Activated CD8-positive, alpha-beta memory T cell treated with anti-CD3 and anti-CD28 coated beads for 24 hours (primary cell): ENCODE results near the gene MCTP2.
"Not testable (repeated sequence)": the region's sequence is repeated elsewhere in the genome, so short reads cannot be mapped to it uniquely, and the experiment has no call there.

Experiments
- DNase-seq: peaks from one replicate; pipeline ENCODE4 v3.0.0-alpha.2; 2020

MCTP2 gene

DNA sequence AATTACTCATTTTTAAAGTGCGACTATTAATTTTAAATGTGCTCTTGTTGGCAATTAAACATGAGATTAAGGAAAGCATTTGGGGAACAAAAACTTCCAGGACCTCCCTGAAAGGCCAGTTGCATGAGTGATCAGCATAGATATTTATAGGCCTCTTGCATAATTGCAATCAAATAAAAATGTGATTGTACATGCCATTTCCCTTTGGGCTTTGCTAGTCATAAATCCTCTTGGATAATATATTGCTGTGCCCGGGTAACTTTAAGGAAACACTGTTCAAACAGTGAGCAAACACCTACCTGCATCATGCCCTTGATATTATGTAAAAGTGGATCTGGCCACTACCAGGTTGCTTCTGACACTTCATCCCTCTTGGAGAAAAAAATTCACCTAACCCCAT, 239.1 kb downstream of the MCTP2 start:
- no peak for DNase-seq

DNA sequence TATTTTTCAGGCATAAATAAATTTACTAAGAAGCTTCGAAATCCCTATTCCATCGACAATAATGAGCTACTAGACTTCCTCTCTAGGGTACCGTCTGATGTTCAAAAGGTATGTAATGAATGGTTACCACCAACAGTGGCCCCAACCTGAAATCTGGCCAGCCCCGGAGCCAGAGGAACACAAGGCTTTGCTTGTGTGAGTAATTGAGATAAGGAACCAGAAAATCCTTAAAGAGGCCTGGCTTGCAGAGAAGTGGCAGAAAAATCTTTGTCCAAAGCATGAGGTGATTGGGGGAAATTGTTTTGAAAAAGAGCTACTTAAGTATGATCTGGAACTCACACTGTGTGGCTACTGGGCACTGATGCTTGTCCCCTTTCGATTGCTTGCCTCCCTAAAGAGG, 245.3 kb downstream of the MCTP2 start:
- DNase-seq, result no peak

DNA sequence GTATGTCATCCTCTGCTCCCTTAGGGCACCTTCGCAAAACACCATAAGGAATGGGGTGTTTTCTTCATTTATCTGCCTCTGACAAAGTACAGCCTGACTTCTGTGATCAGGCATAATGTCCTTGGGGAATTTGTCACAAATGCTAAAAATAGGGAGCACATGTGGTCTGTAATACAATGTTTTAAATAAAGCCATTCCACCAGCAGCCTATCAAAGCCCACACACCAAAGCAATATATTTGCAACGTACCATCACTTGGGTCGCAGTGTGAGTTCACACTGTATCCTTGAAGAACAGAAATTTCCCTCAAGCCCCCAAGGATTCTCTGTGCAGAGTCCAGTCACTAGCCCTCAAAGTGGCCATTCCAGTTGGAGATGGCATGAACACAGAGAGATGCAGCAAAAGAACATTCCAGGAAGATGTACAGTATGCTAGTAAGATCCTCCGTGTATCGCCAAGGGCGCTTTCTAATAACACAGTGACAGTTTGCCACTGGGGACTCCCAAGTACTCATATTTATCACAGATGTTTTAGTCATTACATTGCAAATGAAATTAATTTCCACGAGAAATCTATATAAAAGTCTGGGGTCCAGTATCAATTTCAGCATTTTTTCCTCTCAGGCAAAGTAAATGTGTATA, 246.7 kb downstream of the MCTP2 start:
- no peak for DNase-seq

DNA sequence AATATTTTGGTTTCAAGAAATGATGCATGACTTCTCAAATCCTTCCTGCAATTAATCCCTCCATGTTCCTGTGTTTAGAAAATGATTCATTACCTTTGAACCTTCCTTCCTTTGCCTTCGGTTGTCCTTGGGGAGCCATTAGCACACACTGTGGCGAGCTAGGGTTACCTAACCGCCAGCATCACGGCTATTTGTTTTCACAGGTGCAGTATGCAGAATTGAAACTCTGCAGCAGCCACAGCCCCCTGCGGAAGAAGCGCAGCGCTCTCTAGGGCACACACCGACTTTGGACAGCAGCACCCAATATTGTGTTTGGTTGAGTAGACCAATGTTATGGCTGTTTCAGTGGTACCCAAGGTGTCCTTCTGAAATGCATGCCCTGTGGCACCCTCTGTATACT, 247.4 kb downstream of the MCTP2 start:
- no peak for DNase-seq

DNA sequence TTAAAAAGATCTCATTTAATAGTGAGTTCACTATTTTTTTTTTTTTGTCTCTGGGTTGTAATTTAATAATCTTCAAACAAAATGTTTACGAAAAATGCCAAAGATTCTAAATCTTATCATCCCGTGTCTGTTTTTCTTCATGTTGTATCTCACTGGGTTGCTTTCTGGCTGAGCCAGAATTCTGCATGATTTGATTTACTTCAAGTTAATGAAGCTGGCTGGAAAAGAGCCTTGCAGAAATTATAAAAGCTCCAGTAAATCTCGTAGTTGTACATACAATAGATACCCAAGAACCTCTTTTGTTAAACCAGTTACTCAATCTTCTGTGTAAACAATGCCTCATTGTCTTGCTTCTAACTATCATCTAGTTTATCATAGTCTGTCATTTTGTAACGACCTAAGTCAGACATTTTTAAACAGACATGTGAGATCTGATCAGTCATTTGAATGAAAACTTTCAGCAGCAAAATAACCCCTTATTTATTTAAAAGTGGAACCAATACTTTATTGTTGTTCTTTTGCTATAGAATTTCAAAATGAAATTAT, 249.0 kb downstream of the MCTP2 start:
- no peak for DNase-seq

DNA sequence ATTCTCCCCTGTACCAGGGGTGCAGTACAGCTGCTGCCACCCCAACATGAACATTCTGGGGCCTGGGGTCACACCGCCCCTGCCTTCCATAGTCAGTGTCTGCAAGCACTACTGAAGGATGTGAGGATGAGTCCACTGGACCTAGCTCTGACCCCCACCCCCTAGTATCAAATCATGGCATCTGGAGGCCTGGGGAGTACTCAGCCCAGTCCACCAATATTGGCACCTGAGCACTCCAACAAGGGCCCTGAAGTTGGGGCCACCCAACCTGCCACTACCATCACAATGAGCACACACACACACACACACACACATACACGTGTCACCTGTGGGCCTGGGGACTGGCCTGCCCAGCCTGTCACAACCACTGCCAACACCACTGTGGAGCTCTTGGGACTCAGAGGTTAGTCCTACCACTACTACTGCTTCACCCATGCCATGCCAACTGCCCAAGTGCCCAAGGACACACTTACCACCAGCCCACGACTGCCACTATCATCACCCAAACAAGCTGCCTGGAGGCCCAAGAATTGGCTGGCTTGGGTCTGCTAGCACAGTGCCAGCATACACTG, 253.9 kb downstream of the MCTP2 start:
- no peak for DNase-seq

DNA sequence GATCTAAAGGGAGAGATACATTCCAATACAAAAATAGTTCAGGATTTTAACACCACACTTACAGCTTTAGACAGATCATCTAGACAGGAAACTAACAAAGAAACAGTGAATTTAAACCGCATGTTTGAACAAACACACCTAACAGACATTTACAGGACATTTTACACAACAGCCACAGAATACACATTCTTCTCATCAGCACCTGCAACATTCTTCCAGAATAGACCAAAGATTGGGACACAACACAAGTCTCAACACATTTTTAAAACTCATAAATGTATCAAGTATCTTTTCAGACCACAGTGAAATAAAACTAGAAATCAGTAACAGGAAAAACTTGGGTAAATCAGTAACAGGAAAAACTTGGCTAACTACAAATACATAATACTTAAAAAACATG, 256.3 kb downstream of the MCTP2 start:
- no peak for DNase-seq

DNA sequence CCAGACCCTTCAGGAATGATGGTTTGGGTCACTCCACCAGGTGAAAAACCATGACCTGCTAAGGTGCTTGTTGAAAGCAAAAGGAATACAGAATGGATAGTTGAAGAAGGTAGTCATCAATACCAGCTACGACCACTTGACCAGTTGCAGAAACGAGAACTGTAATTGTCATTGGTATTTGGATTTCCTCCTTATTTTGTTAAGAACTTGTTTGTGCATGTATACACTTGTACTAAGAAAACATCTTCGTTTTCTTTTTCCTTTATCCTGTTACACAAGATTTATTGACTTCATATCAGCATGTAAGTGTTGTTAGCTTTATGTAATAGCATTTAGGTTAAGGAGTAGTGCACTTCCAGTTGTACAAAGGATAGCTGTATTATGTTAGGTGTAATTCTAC, 261.8 kb downstream of the MCTP2 start:
- no peak for DNase-seq

DNA sequence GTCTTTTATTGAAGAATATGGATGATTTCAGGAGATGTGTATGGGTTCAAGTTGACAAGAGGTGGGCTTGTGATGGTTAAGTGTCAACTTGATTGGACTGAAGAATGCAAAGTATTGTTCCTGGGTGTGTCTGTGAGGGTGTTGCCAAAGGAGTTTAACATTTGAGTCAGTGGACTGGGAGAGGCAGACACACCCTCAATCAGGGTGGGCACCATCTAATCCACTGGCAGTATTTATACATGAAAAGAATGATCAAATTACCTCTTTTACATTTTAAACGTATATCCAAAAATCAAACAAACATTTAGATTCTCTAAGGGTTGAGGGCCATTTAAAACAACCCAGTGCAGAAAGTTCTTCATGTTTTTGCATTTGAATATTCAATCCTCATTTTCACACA, 262.2 kb downstream of the MCTP2 start:
- DNase-seq, result not testable (repeated sequence)

DNA sequence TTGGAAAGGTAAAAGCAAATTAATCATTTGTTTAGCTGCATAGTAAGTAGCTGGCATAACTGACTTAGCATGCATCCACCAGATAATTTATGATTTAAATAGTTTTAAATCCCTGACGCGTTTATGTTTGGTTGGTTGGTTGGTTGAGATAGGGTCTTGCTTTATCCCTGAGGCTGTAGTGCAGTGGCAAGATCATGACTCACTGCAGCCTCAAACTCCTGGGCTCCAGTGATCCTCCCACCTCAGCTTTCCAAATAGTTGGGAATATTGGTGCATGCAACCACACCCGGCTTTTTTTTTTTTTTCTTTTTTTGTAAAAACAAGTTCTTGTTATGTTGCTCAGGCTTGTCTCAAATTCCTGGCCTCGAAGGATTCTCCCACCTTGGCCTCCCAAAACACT, 263.4 kb downstream of the MCTP2 start:
- no peak for DNase-seq

DNA sequence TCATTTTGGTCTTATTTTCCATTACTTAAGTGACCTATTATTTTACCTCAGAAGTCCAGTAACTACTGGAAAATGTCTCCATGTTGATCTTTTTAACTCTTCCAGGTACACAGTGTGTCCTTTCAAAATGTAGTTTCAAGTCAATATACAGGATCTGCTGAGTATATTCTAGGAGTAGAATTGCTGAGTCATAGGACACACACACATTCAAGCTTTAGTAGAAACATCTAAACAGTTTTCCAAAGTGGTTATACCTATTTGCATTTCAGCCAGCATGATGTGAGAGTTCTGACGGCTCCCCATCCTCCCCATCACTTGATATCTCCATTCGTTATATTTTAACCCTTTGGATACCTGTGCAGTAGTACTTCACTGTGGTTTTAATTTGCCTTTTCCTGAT, 271.9 kb downstream of the MCTP2 start:
- no peak for DNase-seq

DNA sequence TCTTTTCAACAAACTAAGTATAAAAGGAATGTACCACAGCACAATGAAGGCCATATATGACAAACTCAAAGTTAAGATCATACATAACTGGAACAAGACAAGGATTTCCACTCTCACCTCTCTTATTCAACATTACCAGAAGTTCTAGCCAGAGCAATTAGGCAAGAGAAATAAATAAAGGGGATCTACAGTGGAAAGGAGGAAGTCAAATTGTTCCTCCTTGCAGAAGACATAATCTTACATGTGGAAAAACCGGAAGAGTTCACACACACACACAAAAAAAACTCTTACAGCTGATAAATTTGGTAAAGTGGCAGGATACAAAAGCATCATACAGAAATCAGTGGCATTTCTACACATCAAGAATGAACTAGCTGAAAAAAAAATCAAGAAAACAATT, 277.9 kb downstream of the MCTP2 start:
- DNase-seq, result no peak

DNA sequence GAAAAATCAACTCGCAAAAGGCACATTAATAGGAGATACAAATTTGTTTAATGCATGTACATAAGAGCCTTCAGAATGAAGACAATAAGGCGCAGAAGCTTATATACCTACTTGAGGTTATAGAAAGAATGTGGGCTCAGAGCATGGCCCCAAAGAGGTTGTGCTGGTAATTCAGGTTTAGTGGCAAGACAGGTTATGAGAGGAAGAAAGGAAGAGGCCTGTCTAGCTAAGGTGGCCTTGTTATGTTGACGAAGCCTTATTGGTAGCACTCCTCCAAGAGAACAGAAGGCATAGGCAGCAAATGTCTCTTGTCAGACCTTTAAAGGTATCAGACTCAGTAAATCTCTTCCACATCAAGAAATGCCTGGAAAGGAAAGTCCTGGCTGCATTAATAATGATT, 290.8 kb downstream of the MCTP2 start:
- DNase-seq, result no peak

DNA sequence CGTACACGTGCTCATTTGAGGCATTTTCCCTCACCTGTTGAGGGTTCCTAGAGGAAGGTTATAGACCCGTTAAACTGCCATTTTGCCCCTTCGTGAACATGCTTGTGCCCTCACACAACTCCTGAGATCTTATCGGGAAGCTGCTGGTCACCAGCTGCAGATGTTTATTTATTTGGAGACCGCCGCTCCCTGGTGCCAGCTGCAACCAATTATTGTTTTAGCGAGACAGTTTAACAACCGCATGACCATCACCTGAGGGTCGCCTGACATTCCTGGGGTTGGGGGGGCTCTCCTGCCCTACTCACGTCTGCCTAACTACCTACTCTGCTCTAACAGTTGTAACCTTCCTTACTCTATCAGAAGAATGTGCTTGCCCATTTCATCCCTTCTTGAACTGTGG, 292.5 kb downstream of the MCTP2 start:
- DNase-seq, result no peak

DNA sequence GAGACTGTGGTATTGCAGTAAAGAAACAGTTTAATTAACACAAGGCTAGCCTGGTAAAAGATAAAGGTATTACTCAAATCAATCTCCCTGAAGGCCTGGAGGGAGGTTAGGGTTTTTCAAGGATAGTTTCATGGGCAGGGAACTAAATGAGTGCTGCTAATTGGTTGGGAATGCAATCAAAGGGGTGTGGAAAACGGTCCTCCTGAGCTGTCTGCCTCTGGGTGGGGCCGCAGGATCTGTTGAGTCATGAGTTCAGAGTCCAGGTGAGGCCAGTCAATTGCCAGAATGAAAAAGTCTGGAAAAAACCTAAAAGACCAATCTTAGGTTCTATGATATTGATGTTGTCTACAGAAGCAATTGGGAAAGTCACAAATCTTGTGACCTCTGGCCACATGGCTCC, 293.2 kb downstream of the MCTP2 start:
- DNase-seq, result no peak

DNA sequence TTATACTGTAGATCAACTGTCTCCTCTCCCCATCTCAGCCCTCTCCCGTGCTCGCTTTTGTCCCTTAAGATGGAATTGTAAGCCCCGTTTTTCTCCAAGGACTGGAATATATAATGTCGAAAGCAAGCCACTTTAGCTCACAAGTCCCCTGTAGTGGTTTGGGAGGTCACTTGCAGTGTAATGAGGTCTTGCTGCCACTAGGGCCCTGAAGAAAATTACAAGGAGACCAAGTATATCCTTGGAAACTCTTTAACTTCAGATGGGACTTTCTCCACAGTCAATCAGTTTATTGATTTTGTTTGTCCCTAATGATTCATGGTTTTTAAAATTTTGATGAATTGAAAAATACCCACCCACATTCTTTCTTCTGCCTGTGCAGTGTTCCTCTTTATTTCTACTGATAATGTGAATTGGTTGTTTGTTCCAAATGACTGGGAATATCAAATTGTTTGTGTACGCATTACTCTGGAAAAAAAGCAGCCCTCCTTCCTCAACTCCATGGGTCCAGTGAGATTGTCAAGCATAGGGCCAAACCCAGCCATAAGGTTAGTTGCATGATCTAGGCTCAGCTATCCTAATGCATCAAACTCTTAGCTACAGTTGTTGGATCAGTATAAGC, 294.8 kb downstream of the MCTP2 start:
- no peak for DNase-seq

DNA sequence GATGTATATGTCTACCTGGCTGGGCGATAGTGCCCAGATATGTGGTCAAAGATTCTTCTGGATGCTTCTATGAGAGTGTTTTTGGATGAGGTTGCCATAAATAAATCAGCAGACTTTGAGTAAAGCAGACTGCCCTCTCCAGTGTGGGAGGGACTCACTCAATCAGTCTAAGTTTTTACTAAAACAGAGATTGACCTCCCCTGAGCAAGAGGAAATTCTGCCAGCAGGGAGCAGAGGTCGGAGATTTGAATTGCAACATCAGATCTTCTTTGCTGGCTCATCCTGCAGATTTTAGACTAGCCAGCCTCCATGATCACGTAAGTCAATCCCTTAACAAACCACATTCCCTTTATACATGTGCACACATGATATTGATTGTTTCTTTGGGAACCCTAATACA, 300.9 kb downstream of the MCTP2 start:
- no peak for DNase-seq
